Gastroesophageal sphincter (tissue), 4 donors: ENCODE data around the gene FBH1. TPM values are rescaled to one million over a fixed set of nuclear protein-coding genes. Genes with fewer than 3 reads are reported as not detected.
"Not testable (repeated sequence)": the region's sequence is repeated elsewhere in the genome, so short reads cannot be mapped to it uniquely, and the experiment has no call there.

Source experiments
- ATAC-seq: fragments of 150-250 bp; one replicate; pipeline ENCODE4 v1.9.1; 2016; ENCODE audit warnings: mild to moderate bottlenecking, moderate library complexity
- H3K27ac ChIP-seq, 4 donors: fragments of 200-600 bp; sonication (generic) in 3 of 4; 1 replicate in 3 of 4; 2 replicates in 1 of 4; pipeline ENCODE4 v1.5.1; 2016 to 2019
- H3K27me3 ChIP-seq: fragments of 200-600 bp; sonication (generic); one replicate; pipeline ENCODE4 v1.5.1; 2019
- H3K36me3 ChIP-seq, 2 donors: fragments of 200-600 bp; sonication (generic); one replicate each; pipeline ENCODE4 v1.5.1; 2019; ENCODE audit warnings: control low read depth in 1 of 2
- H3K4me1 ChIP-seq, 3 donors: fragments of 200-600 bp; sonication (generic); 1 replicate in 2 of 3; 2 replicates in 1 of 3; pipeline ENCODE4 v1.5.1; 2016 to 2019; ENCODE audit warnings: control low read depth in 2 of 3
- H3K4me3 ChIP-seq, 2 donors: fragments of 200-600 bp; sonication (generic); one replicate each; pipeline ENCODE4 v1.5.1; 2019; ENCODE audit warnings: mild to moderate bottlenecking in 1 of 2, moderate library complexity in 1 of 2
- H3K9me3 ChIP-seq, 3 donors: fragments of 200-600 bp; sonication (generic); one replicate each; pipeline ENCODE4 v1.5.1; 2017 to 2019; ENCODE audit warnings: control low read depth in 2 of 3
- EP300 ChIP-seq: sonication (generic); formaldehyde crosslinking; IDR thresholded peaks from one replicate; pipeline ENCODE4 v1.6.1; 2017; ENCODE audit warnings: antibody characterized with exemption, mild to moderate bottlenecking
- POLR2A ChIP-seq, 2 donors: fragments of 450-650 bp; IDR thresholded peaks; one replicate each; pipeline ENCODE4 v1.6.1; 2017; ENCODE audit warnings: antibody characterized with exemption in 2 of 2, mild to moderate bottlenecking in 2 of 2, moderate library complexity in 1 of 2
- POLR2AphosphoS5 ChIP-seq: sonication (generic); formaldehyde crosslinking; IDR thresholded peaks from one replicate; pipeline ENCODE4 v1.6.1; 2017; ENCODE audit warnings: antibody characterized with exemption
- WGBS, 2 donors: methylation state at CpG; one replicate each; pipeline ENCODE4 v1.1.5; 2018; ENCODE audit warnings: low coverage in 1 of 2; 5-methylcytosine and 5-hydroxymethylcytosine counted together
- total RNA-seq, 4 donors: library from RNA; depleted of rRNA; stranded (reverse); fragments of >200 nt; gene quantifications; one replicate each; pipeline ENCODE4 v1.1.0, GENCODE V29; 2016
- TF ChIP-seq, protein P1 (sequence below), 4 experiments: fragments of 200-600 bp in 2 of 4; fragments of 450-650 bp in 2 of 4; sonication (generic) in 1 of 4; IDR thresholded peaks; one replicate each; pipeline ENCODE4 v1.5.1; 2017 to 2019; ENCODE audit warnings: antibody characterized with exemption in 4 of 4, mild to moderate bottlenecking in 2 of 4, moderate library complexity in 2 of 4

Gene FBH1
- total RNA-seq, 4 donors from 2014 or later: 76.2 to 108 (median 98.5) TPM

DNA sequence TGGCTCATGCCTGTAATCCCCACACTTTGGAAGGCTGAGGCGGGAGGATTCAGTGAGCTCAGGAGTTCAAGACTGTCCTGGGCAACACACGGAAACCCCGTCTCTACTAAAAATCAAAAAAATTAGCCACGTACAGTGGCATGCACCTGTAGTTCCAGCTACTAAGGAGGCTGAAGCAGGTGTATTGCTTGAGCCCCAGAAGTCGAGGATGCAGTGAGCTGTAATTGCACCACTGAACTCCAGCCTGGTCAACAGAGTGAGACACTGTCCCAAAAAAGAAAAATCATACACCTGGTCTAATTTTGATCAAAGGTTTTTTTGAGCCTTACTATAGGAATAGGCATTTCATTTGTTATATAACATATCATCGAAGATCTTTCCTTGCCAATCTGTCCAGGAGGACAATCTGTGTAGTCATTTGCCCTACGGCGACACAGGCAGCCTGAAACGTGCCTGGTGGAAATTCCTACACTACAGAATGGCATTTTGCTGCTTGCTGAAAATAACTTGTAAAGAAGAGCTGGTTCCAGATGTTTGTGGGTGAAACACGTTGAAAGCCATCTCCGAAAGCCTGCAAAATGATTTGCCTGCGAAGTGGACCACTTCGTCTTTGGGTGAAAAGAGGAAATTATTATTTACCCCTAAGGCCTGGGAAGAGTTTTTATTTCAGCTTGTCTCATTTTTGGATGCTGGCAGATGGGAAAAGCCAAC lies 45.5 kb upstream of the FBH1 start:
- no peak for ATAC-seq
- H3K9me3 ChIP-seq: no peaks in the 10 kb centered on the region
- H3K27ac ChIP-seq: peak overlapping the region in 1 of 4 donors; percentile 25
- TF ChIP-seq POLR2A (IDR thresholded peaks at IDR 0.05) (no peak), POLR2AphosphoS5 (no peak), EP300 (no peak)
- TF ChIP-seq, protein P1, sequence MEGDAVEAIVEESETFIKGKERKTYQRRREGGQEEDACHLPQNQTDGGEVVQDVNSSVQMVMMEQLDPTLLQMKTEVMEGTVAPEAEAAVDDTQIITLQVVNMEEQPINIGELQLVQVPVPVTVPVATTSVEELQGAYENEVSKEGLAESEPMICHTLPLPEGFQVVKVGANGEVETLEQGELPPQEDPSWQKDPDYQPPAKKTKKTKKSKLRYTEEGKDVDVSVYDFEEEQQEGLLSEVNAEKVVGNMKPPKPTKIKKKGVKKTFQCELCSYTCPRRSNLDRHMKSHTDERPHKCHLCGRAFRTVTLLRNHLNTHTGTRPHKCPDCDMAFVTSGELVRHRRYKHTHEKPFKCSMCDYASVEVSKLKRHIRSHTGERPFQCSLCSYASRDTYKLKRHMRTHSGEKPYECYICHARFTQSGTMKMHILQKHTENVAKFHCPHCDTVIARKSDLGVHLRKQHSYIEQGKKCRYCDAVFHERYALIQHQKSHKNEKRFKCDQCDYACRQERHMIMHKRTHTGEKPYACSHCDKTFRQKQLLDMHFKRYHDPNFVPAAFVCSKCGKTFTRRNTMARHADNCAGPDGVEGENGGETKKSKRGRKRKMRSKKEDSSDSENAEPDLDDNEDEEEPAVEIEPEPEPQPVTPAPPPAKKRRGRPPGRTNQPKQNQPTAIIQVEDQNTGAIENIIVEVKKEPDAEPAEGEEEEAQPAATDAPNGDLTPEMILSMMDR (IDR thresholded peaks at IDR 0.05): no peak
- H3K36me3 ChIP-seq: no peaks in the 10 kb centered on the region
- H3K4me3 ChIP-seq: no peak overlapping the region
- peaks cover 0 to 6% (median 0%) of the 10 kb centered on the region in 3 donors for H3K4me1 ChIP-seq
- WGBS, 2 donors: 68 to 72% methylated on average over 6 to 9 of the region's 13 CpGs
- H3K27me3 ChIP-seq: no peaks in the 10 kb centered on the region

DNA sequence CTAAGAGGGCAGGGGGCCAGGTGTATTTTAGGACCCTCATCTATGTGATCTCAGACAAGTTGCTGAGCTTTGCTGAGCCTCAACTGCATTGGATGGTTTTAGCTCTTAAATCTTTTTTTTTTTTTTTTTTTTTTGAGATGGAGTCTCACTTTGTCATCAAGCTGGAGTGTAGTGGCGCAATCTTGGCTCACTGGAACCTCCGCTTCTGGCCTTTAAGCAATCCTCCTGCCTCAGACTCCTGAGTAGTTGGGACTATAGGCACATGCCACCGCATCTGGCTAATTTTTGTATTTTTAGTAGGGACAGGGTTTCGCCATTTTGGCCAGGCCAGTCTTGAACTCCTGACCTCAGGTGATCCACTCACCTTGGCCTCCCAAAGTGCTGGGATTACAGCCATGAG lies 43.4 kb upstream of the FBH1 start:
- peak overlapping the region in 2 of 4 donors; percentile 35 to 45 for H3K27ac ChIP-seq

DNA sequence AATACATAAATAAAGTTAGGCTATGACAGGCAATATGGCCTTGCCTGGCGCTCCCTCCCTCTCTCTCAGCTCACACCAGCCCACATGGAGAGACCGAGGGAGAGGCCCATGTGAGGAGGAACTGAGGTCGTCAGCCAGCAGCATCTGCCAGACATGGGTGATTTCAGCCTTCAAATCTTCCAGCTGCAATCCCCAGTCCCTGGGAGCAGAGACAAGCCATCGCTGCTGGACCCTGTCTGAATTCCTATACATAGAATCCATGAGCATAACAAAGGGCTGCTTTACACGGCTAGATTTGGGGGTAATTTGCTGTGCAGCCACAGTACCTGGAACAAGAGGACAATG lies 35.9 kb upstream of the FBH1 start:
- Histone ChIP-seq H3K4me3 (no peak overlapping the region), H3K36me3 (no peaks in the 10 kb centered on the region), H3K27me3 (no peaks in the 10 kb centered on the region), H3K27ac (no peak overlapping the region), H3K4me1 (no peaks in the 10 kb centered on the region), H3K9me3 (no peaks in the 10 kb centered on the region)
- WGBS, 2 donors: 70 to 76% methylated on average over 4 to 5 of the region's 5 CpGs
- TF ChIP-seq POLR2AphosphoS5 (no peak), POLR2A (IDR thresholded peaks at IDR 0.05) (no peak), EP300 (no peak)
- TF ChIP-seq, protein P1 (IDR thresholded peaks at IDR 0.05): no peak
- ATAC-seq: no peak

More for the DNA sequence above, 43.4 kb upstream of the FBH1 start:
- not testable (repeated sequence) for ATAC-seq, H3K4me1 ChIP-seq, H3K9me3 ChIP-seq, H3K36me3 ChIP-seq, H3K27me3 ChIP-seq, H3K4me3 ChIP-seq
- WGBS, 2 donors: 100% methylated on average over 3 of the region's 4 CpGs; no CpG with 5 or more reads in 1 of the 2 donors

DNA sequence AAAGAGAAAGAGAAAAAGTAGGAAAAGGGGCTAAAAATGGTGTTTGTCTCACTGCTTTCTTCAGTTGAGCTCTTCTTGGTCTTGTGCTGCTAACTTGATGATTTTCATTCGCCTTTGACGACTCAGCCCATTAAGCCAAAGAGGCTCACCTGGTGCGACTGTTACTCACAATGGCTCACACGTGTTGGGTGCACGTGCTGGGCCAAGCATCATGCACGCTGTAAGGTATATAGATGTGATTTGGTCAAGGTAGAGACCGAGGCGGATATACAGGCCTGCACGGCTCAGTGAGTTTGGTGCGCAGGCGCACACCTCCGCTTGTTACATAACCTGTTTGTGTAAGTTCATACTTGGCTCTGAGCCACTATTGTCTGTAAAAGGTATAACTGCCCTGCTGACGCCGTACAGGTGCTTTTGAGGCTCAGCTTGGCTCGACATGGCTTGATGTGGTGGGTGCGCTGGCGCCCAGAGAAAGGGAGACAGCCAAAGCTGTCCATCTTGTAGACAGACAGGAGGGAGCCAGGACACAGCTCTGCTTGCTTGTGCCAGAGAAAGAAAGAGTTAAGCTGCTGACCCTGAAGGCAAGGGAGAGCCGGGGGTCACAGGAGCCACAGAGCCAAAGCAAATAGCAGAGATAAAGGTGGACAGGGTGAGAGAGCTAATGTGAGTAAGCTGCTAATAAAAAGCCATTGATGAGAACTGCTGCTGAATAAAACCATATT lies 33.9 kb upstream of the FBH1 start:
- H3K27ac ChIP-seq: no peak overlapping the region
- H3K9me3 ChIP-seq: no peaks in the 10 kb centered on the region
- H3K4me1 ChIP-seq: no peaks in the 10 kb centered on the region
- 67% methylated on average over 5 to 13 of the region's 18 CpGs for WGBS, 2 donors
- H3K4me3 ChIP-seq: no peak overlapping the region
- no peaks in the 10 kb centered on the region for H3K27me3 ChIP-seq
- no peaks in the 10 kb centered on the region for H3K36me3 ChIP-seq
- no peak for ATAC-seq
- TF ChIP-seq EP300 (no peak), POLR2AphosphoS5 (no peak), POLR2A (IDR thresholded peaks at IDR 0.05) (no peak)
- TF ChIP-seq, protein P1 (IDR thresholded peaks at IDR 0.05): no peak

DNA sequence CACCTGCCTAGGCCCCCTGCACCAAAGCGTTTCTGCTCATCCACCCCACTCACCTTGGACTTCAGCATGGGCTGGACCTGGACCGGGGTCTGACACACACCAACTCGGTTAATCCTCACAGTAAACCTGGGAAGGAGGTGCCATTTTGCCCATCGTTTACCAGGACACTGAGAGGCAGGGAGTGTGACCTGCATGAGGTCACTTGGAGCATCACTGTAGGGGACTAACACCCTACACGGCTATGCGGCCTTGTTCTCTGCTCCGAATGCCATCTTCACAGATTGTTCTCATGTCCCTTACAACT lies 33.4 kb upstream of the FBH1 start:
- ATAC-seq: no peak
- Histone ChIP-seq H3K36me3 (peaks cover 0 to under 1% of the 10 kb centered on the region in 2 donors), H3K4me1 (no peaks in the 10 kb centered on the region), H3K9me3 (no peaks in the 10 kb centered on the region), H3K4me3 (no peak overlapping the region), H3K27ac (no peak overlapping the region), H3K27me3 (no peaks in the 10 kb centered on the region)
- 45 to 59% methylated on average over 5 to 7 of the region's 7 CpGs for WGBS, 2 donors
- TF ChIP-seq POLR2AphosphoS5 (no peak), POLR2A (IDR thresholded peaks at IDR 0.05) (no peak), EP300 (no peak)
- TF ChIP-seq, protein P1 (IDR thresholded peaks at IDR 0.05): no peak
